Measurements from ENCODE around the gene ASB3. TPM values are rescaled to one million over a fixed set of nuclear protein-coding genes. Genes with fewer than 3 reads are reported as not detected.
"Not testable (repeated sequence)": the region's sequence is repeated elsewhere in the genome, so short reads cannot be mapped to it uniquely, and the experiment has no call there.

The ASB3 gene
- polyA plus RNA-seq, 1 donor (not counting 4 experiments of a cell fraction or from before 2014, with no cell fraction given): 16.6 TPM

GRCh38 chr2:53725662-53726061 is 61.1 kb downstream of the ASB3 start:
- DNase-seq (ENCODE audit: low read depth, low spot score): no peak
- Histone ChIP-seq H3K27ac (ENCODE audit: control insufficient read depth, insufficient read depth, low read length) (no peak overlapping the region), H2AFZ (ENCODE audit: control insufficient read depth, low read length) (no peak overlapping the region), H3K4me1 (ENCODE audit: control insufficient read depth, extremely low read depth, insufficient read depth, low read length) (no peaks in the 10 kb centered on the region), H3K4me3 (ENCODE audit: control insufficient read depth in 2 of 3, extremely low read depth in 1 of 3, insufficient read depth in 2 of 3, low read depth in 1 of 3, low read length in 3 of 3) (no peak overlapping the region), H3K79me2 (ENCODE audit: control insufficient read depth, insufficient read depth, low read length) (no peaks in the 10 kb centered on the region), H3K9me3 (ENCODE audit: control insufficient read depth, low read depth, low read length) (no peaks in the 10 kb centered on the region), H4K20me1 (ENCODE audit: control insufficient read depth, extremely low read depth, insufficient read depth, low read length) (no peaks in the 10 kb centered on the region), H3K27me3 (ENCODE audit: control insufficient read depth, extremely low read depth, insufficient read depth, low read length) (no peaks in the 10 kb centered on the region), H3K36me3 (ENCODE audit: control insufficient read depth in 2 of 2, extremely low read depth in 1 of 2, insufficient read depth in 2 of 2, low read length in 2 of 2) (no peaks in the 10 kb centered on the region), H3K4me2 (ENCODE audit: control insufficient read depth, extremely low read depth, insufficient read depth, low read depth, low read length) (no peak overlapping the region), H3K9me1 (ENCODE audit: control insufficient read depth, extremely low read depth, insufficient read depth, low read length) (no peaks in the 10 kb centered on the region), H3K9ac (ENCODE audit: control insufficient read depth, extremely low read depth, insufficient read depth, low read length) (no peak overlapping the region)
- dilution Hi-C loops (cut with MboI; ENCODE audit: extremely low pct_ligation_motif_present, low sequenced_read_pairs): no loop called here
- no peak for FAIRE-seq
- no peak for TF ChIP-seq CTCF (optimal IDR thresholded peaks at IDR 0.05 in 1 of 3, IDR thresholded peaks at IDR 0.05 in 1 of 3, conservative IDR thresholded peaks at IDR 0.05 in 1 of 3; ENCODE audit: extremely low read depth in 1 of 3, insufficient read depth in 2 of 3, low read length in 3 of 3)
- TF ChIP-seq EZH2 (IDR thresholded peaks at IDR 0.05; ENCODE audit: low read length): no peak

- dilution Hi-C loops (cut with MboI; ENCODE audit: extremely low pct_ligation_motif_present, low sequenced_read_pairs): no loop called here
- Histone ChIP-seq H3K79me2 (ENCODE audit: control insufficient read depth, insufficient read depth, low read length) (no peaks in the 10 kb centered on the region), H2AFZ (ENCODE audit: control insufficient read depth, low read length) (no peak overlapping the region), H3K36me3 (ENCODE audit: control insufficient read depth in 2 of 2, extremely low read depth in 1 of 2, insufficient read depth in 2 of 2, low read length in 2 of 2) (no peaks in the 10 kb centered on the region), H4K20me1 (ENCODE audit: control insufficient read depth, extremely low read depth, insufficient read depth, low read length) (no peaks in the 10 kb centered on the region), H3K9me1 (ENCODE audit: control insufficient read depth, extremely low read depth, insufficient read depth, low read length) (no peaks in the 10 kb centered on the region), H3K9me3 (ENCODE audit: control insufficient read depth, low read depth, low read length) (no peaks in the 10 kb centered on the region), H3K9ac (ENCODE audit: control insufficient read depth, extremely low read depth, insufficient read depth, low read length) (no peak overlapping the region), H3K4me3 (ENCODE audit: control insufficient read depth in 2 of 3, extremely low read depth in 1 of 3, insufficient read depth in 2 of 3, low read depth in 1 of 3, low read length in 3 of 3) (no peak overlapping the region), H3K4me2 (ENCODE audit: control insufficient read depth, extremely low read depth, insufficient read depth, low read depth, low read length) (no peak overlapping the region), H3K27me3 (ENCODE audit: control insufficient read depth, extremely low read depth, insufficient read depth, low read length) (no peaks in the 10 kb centered on the region), H3K27ac (ENCODE audit: control insufficient read depth, insufficient read depth, low read length) (no peak overlapping the region), H3K4me1 (ENCODE audit: control insufficient read depth, extremely low read depth, insufficient read depth, low read length) (no peaks in the 10 kb centered on the region)
- no peak for DNase-seq (ENCODE audit: low read depth, low spot score)
- no peak for TF ChIP-seq CTCF (optimal IDR thresholded peaks at IDR 0.05 in 1 of 3, IDR thresholded peaks at IDR 0.05 in 1 of 3, conservative IDR thresholded peaks at IDR 0.05 in 1 of 3; ENCODE audit: extremely low read depth in 1 of 3, insufficient read depth in 2 of 3, low read length in 3 of 3)
- no peak for TF ChIP-seq EZH2 (IDR thresholded peaks at IDR 0.05; ENCODE audit: low read length)
- no peak for FAIRE-seq
Measured at GRCh38 chr2:53724536-53724935, 62.2 kb downstream of the ASB3 start.

GRCh38 chr2:53720944-53721343 is 65.8 kb downstream of the ASB3 start:
- H2AFZ ChIP-seq (ENCODE audit: control insufficient read depth, low read length); H3K4me3 ChIP-seq (ENCODE audit: control insufficient read depth in 2 of 3, extremely low read depth in 1 of 3, insufficient read depth in 2 of 3, low read depth in 1 of 3, low read length in 3 of 3); H3K9me3 ChIP-seq (ENCODE audit: control insufficient read depth, low read depth, low read length); H3K9me1 ChIP-seq (ENCODE audit: control insufficient read depth, extremely low read depth, insufficient read depth, low read length); H3K27ac ChIP-seq (ENCODE audit: control insufficient read depth, insufficient read depth, low read length); H3K79me2 ChIP-seq (ENCODE audit: control insufficient read depth, insufficient read depth, low read length); H3K9ac ChIP-seq (ENCODE audit: control insufficient read depth, extremely low read depth, insufficient read depth, low read length); H3K27me3 ChIP-seq (ENCODE audit: control insufficient read depth, extremely low read depth, insufficient read depth, low read length); H4K20me1 ChIP-seq (ENCODE audit: control insufficient read depth, extremely low read depth, insufficient read depth, low read length); DNase-seq (ENCODE audit: low read depth, low spot score); dilution Hi-C loops (cut with MboI; ENCODE audit: extremely low pct_ligation_motif_present, low sequenced_read_pairs); FAIRE-seq; H3K4me2 ChIP-seq (ENCODE audit: control insufficient read depth, extremely low read depth, insufficient read depth, low read depth, low read length); H3K36me3 ChIP-seq (ENCODE audit: control insufficient read depth in 2 of 2, extremely low read depth in 1 of 2, insufficient read depth in 2 of 2, low read length in 2 of 2); H3K4me1 ChIP-seq (ENCODE audit: control insufficient read depth, extremely low read depth, insufficient read depth, low read length): not testable (repeated sequence)

Measured in keratinocyte (primary cell).